Measurements from ENCODE around the gene FOXO6. TPM values are rescaled to one million over a fixed set of nuclear protein-coding genes. Genes with fewer than 3 reads are reported as not detected.

Gene FOXO6
- total and polyA plus RNA-seq, 2 of the 13 experiments (the other 11 are each of a cell fraction or from before 2014, with no cell fraction given), result 0.13 TPM; not detected in 1

DNA sequence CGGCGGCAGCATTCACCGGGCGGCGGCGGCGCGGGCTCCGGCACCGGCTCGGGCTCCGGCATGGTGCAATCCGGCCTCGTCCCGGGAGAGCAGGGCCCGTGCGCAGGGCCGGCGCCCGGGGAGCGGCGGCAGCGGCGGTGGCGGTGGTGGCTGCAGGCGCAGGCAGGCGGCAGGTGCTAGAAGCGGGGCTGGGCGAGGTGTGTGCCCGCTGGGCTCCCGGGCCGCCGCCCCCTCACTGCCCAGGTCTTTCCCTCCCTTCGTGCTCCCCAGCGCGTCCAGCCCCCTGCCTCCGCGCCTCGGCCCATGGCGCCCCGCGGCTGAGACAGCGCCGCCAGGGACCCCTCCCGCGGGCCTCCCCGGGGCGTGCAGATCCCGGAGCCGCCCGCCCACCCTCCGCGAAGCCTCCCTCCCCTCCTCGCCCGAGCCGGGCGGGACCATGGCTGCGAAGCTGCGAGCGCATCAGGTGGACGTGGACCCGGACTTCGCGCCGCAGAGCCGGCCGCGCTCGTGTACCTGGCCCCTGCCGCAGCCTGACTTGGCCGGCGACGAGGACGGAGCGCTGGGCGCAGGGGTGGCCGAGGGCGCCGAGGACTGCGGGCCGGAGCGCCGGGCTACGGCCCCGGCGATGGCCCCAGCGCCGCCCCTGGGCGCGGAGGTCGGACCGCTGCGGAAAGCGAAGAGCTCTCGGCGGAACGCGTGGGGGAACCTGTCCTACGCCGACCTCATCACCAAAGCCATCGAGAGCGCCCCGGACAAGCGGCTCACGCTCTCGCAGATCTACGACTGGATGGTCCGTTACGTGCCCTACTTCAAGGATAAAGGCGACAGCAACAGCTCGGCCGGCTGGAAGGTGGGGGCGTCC, 492 bp downstream of the FOXO6 start (continued):
- TF ChIP-seq ZBTB40 (IDR thresholded peaks at IDR 0.05) (no peak), ZBTB40 (CRISPR knock-in tag; IDR thresholded peaks at IDR 0.05) (0 out of 2 replicates have a peak, but pooled peaks have one; percentile 47), RXRB (CRISPR knock-in tag; IDR thresholded peaks at IDR 0.05; ENCODE audit: borderline replicate concordance) (no peak), RNF2 (conservative IDR thresholded peaks at IDR 0.05; ENCODE audit: low read depth) (peak; percentile 69), ZNF564 (CRISPR knock-in tag; IDR thresholded peaks at IDR 0.05) (peak; percentile 79; the same call in 1 of the 2 replicates), HNRNPLL (IDR thresholded peaks at IDR 0.05; ENCODE audit: low read depth, low read length, poor library complexity, severe bottlenecking) (no peak), FOXK2 (IDR thresholded peaks at IDR 0.05) (no peak), ZMAT3 (CRISPR knock-in tag; conservative IDR thresholded peaks at IDR 0.05) (peak; percentile 59; the same call in 1 of the 2 replicates), MYPOP (CRISPR knock-in tag; IDR thresholded peaks at IDR 0.05) (peak; percentile 75; the same call in 1 of the 2 replicates), ZMYM3 (CRISPR knock-in tag; IDR thresholded peaks at IDR 0.05) (no peak)
- TF ChIP-seq, protein P1, sequence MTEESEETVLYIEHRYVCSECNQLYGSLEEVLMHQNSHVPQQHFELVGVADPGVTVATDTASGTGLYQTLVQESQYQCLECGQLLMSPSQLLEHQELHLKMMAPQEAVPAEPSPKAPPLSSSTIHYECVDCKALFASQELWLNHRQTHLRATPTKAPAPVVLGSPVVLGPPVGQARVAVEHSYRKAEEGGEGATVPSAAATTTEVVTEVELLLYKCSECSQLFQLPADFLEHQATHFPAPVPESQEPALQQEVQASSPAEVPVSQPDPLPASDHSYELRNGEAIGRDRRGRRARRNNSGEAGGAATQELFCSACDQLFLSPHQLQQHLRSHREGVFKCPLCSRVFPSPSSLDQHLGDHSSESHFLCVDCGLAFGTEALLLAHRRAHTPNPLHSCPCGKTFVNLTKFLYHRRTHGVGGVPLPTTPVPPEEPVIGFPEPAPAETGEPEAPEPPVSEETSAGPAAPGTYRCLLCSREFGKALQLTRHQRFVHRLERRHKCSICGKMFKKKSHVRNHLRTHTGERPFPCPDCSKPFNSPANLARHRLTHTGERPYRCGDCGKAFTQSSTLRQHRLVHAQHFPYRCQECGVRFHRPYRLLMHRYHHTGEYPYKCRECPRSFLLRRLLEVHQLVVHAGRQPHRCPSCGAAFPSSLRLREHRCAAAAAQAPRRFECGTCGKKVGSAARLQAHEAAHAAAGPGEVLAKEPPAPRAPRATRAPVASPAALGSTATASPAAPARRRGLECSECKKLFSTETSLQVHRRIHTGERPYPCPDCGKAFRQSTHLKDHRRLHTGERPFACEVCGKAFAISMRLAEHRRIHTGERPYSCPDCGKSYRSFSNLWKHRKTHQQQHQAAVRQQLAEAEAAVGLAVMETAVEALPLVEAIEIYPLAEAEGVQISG (CRISPR knock-in tag; IDR thresholded peaks at IDR 0.05), result peak; percentile 59; the same call in 1 of the 2 replicates
- TF ChIP-seq, protein P2, sequence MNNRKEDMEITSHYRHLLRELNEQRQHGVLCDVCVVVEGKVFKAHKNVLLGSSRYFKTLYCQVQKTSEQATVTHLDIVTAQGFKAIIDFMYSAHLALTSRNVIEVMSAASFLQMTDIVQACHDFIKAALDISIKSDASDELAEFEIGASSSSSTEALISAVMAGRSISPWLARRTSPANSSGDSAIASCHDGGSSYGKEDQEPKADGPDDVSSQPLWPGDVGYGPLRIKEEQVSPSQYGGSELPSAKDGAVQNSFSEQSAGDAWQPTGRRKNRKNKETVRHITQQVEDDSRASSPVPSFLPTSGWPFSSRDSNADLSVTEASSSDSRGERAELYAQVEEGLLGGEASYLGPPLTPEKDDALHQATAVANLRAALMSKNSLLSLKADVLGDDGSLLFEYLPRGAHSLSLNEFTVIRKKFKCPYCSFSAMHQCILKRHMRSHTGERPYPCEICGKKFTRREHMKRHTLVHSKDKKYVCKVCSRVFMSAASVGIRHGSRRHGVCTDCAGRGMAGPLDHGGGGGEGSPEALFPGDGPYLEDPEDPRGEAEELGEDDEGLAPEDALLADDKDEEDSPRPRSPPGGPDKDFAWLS (CRISPR knock-in tag; IDR thresholded peaks at IDR 0.05; ENCODE audit: borderline replicate concordance), result no peak

Data from HepG2 (cell line).